H9 (cell line): ENCODE measurements around the gene APLP2. TPM values are rescaled to one million over a fixed set of nuclear protein-coding genes. Genes with fewer than 3 reads are reported as not detected.
"Not testable (repeated sequence)": the region's sequence is repeated elsewhere in the genome, so short reads cannot be mapped to it uniquely, and the experiment has no call there.

Experiments used
- DNase-seq: peaks from one replicate; pipeline ENCODE4 v3.0.0-alpha.2; 2017
- H2AFZ ChIP-seq: one replicate; pipeline ENCODE4 v1.6.1; 2013; ENCODE audit warnings: mild to moderate bottlenecking, low read length, control low read depth, moderate library complexity
- H2AK5ac ChIP-seq: 2 replicates; pipeline ENCODE4 v1.6.1; 2013; ENCODE audit warnings: low read length, control low read depth, mixed read lengths; ENCODE audit not compliant: insufficient read length
- H2BK120ac ChIP-seq: one replicate; pipeline ENCODE4 v1.6.1; 2013; ENCODE audit warnings: low read depth, mild to moderate bottlenecking, low read length, control low read depth, inconsistent platforms; ENCODE audit not compliant: poor library complexity, severe bottlenecking
- H2BK12ac ChIP-seq: 2 replicates; pipeline ENCODE4 v1.6.1; 2013; ENCODE audit warnings: low read length, control low read depth, mixed read lengths, low read depth; ENCODE audit not compliant: insufficient read length
- H2BK15ac ChIP-seq: 2 replicates; pipeline ENCODE4 v1.6.1; 2013; ENCODE audit warnings: low read depth, low read length, control low read depth
- H2BK20ac ChIP-seq: one replicate; pipeline ENCODE4 v1.6.1; 2013; ENCODE audit warnings: low read depth, mild to moderate bottlenecking, low read length, control low read depth, inconsistent platforms; ENCODE audit not compliant: poor library complexity, severe bottlenecking
- H2BK5ac ChIP-seq: 2 replicates; pipeline ENCODE4 v1.6.1; 2013; ENCODE audit warnings: low read length, control low read depth, mixed read lengths; ENCODE audit not compliant: insufficient read length
- H3K14ac ChIP-seq: 2 replicates; pipeline ENCODE4 v1.6.1; 2013; ENCODE audit warnings: low read length, control low read depth; ENCODE audit not compliant: insufficient read depth
- H3K18ac ChIP-seq: 2 replicates; pipeline ENCODE4 v1.6.1; 2013; ENCODE audit warnings: low read depth, mild to moderate bottlenecking, mixed read lengths, low read length, control low read depth; ENCODE audit not compliant: insufficient read length
- H3K23ac ChIP-seq: 2 replicates; pipeline ENCODE4 v1.6.1; 2013; ENCODE audit warnings: low read length, control low read depth, mixed read lengths, low read depth; ENCODE audit not compliant: insufficient read length
- H3K23me2 ChIP-seq: 2 replicates; pipeline ENCODE4 v1.6.1; 2013; ENCODE audit warnings: low read depth, mild to moderate bottlenecking, mixed read lengths, low read length, control low read depth; ENCODE audit not compliant: insufficient read length, poor library complexity, severe bottlenecking
- H3K27ac ChIP-seq: 2 replicates; pipeline ENCODE4 v1.5.1; 2013; ENCODE audit warnings: low read length, control low read depth, mixed read lengths, low read depth; ENCODE audit not compliant: insufficient read length
- H3K27me3 ChIP-seq: 2 replicates; pipeline ENCODE4 v1.6.1; 2013; ENCODE audit warnings: low read length, control low read depth, inconsistent platforms; ENCODE audit not compliant: insufficient read depth
- H3K4ac ChIP-seq: 2 replicates; pipeline ENCODE4 v1.6.1; 2013; ENCODE audit warnings: low read depth, mild to moderate bottlenecking, control low read depth, inconsistent platforms, low read length, moderate library complexity
- H3K4me1 ChIP-seq: 2 replicates; pipeline ENCODE4 v1.6.1; 2013; ENCODE audit warnings: low read length, control low read depth, inconsistent platforms; ENCODE audit not compliant: insufficient read depth
- H3K4me2 ChIP-seq: 2 replicates; pipeline ENCODE4 v1.6.1; 2013; ENCODE audit warnings: low read length, control low read depth, mixed read lengths; ENCODE audit not compliant: insufficient read length, insufficient read depth
- H3K56ac ChIP-seq: 2 replicates; pipeline ENCODE4 v1.6.1; 2013; ENCODE audit warnings: low read depth, mild to moderate bottlenecking, mixed read lengths, low read length, control low read depth; ENCODE audit not compliant: insufficient read length
- H3K79me1 ChIP-seq: 2 replicates; pipeline ENCODE4 v1.6.1; 2013; ENCODE audit warnings: low read depth, mild to moderate bottlenecking, moderate library complexity, low read length, control low read depth, inconsistent platforms; ENCODE audit not compliant: insufficient read depth, poor library complexity, severe bottlenecking
- H3K79me2 ChIP-seq: 2 replicates; pipeline ENCODE4 v1.6.1; 2013; ENCODE audit warnings: low read length, control low read depth, inconsistent platforms; ENCODE audit not compliant: insufficient read depth
- H3K9ac ChIP-seq: 2 replicates; pipeline ENCODE4 v1.6.1; 2013; ENCODE audit warnings: low read length, control low read depth, mixed read lengths; ENCODE audit not compliant: insufficient read length; ENCODE audit errors: extremely low read depth
- H3K9me3 ChIP-seq: one replicate; pipeline ENCODE4 v1.6.1; 2013; ENCODE audit warnings: low read depth, low read length, inconsistent platforms; ENCODE audit not compliant: control insufficient read depth
- H3T11ph ChIP-seq: one replicate; pipeline ENCODE4 v1.6.1; 2013; ENCODE audit warnings: mild to moderate bottlenecking, low read length, control low read depth, inconsistent platforms
- H4K20me1 ChIP-seq: one replicate; pipeline ENCODE4 v1.6.1; 2013; ENCODE audit not compliant: control insufficient read depth, insufficient read length, insufficient read depth
- H4K5ac ChIP-seq: 2 replicates; pipeline ENCODE4 v1.6.1; 2013; ENCODE audit warnings: low read depth, mild to moderate bottlenecking, mixed read lengths, low read length, control low read depth; ENCODE audit not compliant: insufficient read length
- H4K8ac ChIP-seq: replicated peaks from 2 replicates; pipeline ENCODE4 v1.6.1; 2013; ENCODE audit warnings: low read length, control low read depth, mixed read lengths, low read depth; ENCODE audit not compliant: insufficient read length
- H4K91ac ChIP-seq: 2 replicates; pipeline ENCODE4 v1.6.1; 2013; ENCODE audit warnings: low read depth, mild to moderate bottlenecking, moderate library complexity, mixed read lengths, low read length, control low read depth; ENCODE audit not compliant: insufficient read length
- H3K27ac Mint-ChIP-seq, 3 experiments: 2 replicates in 2 of 3; 3 replicates in 1 of 3; pipeline ENCODE4 v1.8.0; 2020 to 2021; ENCODE audit warnings: mixed read lengths in 3 of 3, mild to moderate bottlenecking in 1 of 3, moderate library complexity in 1 of 3
- H3K27me3 Mint-ChIP-seq: 2 replicates; pipeline ENCODE4 v1.8.0; 2021; ENCODE audit warnings: low read depth, mild to moderate bottlenecking, moderate library complexity, mixed read lengths
- H3K36me3 Mint-ChIP-seq, 3 experiments: 2 replicates in 2 of 3; 3 replicates in 1 of 3; pipeline ENCODE4 v1.8.0; 2020 to 2021; ENCODE audit warnings: low read depth in 3 of 3, mixed read lengths in 3 of 3; ENCODE audit not compliant: insufficient read depth in 1 of 3
- H3K4me1 Mint-ChIP-seq, 2 experiments: 2 replicates each; pipeline ENCODE4 v1.8.0; 2020; ENCODE audit warnings: mixed read lengths in 2 of 2
- H3K4me3 Mint-ChIP-seq, 2 experiments: 2 replicates in 1 of 2; 3 replicates in 1 of 2; pipeline ENCODE4 v1.8.0; 2020 to 2021; ENCODE audit warnings: mild to moderate bottlenecking in 2 of 2, mixed read lengths in 2 of 2, moderate library complexity in 1 of 2
- H3K9me3 Mint-ChIP-seq, 2 experiments: 2 replicates in 1 of 2; 3 replicates in 1 of 2; pipeline ENCODE4 v1.8.0; 2020; ENCODE audit warnings: mild to moderate bottlenecking in 2 of 2, mixed read lengths in 2 of 2, moderate library complexity in 1 of 2
- WGBS: extraction: QIAGEN DNeasy Blood & Tissue Kit; methylation state at CpG from one replicate; pipeline ENCODE4 v1.1.7; 2013; ENCODE audit warnings: missing lambda C conversion rate, low lambda C conversion rate, mixed read lengths; ENCODE audit not compliant: insufficient read length; ENCODE audit errors: extremely low coverage; 5-methylcytosine and 5-hydroxymethylcytosine counted together
- total RNA-seq: library from RNA; stranded (reverse); gene quantifications from 2 replicates; pipeline ENCODE4 v1.2.1, GENCODE V29; 2021
- TF ChIP-seq, protein P1 (sequence below): fragments of 200-600 bp; sonication (generic); conservative IDR thresholded peaks from 3 replicates; pipeline ENCODE4 v1.8.0; 2021; ENCODE audit warnings: antibody characterized with exemption, mild to moderate bottlenecking

The APLP2 gene
- total RNA-seq, 1 experiment from 2014 or later, result 328 TPM

DNA sequence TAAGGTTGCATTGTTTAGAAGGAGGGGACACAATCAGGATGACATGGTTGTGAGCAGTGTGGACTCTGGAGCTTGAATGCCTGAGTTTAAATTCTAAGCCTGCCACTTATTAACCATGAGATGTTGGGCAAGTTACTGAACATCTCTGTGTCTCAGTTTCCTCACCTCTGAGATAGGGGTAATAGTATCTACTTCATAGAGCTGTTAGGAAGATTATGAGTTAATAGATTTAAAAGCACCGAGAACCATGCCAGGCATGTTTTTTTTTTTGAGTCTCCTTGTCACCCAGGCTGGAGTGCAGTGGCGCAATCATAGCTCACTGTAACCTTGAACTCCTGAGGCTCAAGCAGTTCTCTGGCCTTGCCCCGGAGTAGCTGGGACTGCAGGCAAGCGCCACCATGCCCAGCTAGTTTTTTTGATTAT, 123.2 kb downstream of the APLP2 start:
- Histone ChIP-seq H2AFZ (no peak overlapping the region), H3K23ac (no peak overlapping the region), H4K5ac (no peak overlapping the region), H3K27me3 (no peaks in the 10 kb centered on the region), H3K9ac (no peak overlapping the region), H3K79me1 (no peaks in the 10 kb centered on the region), H2BK20ac (no peak overlapping the region), H3K9me3 (no peaks in the 10 kb centered on the region), H3K4ac (no peak overlapping the region), H3T11ph (no peak overlapping the region), H3K56ac (no peak overlapping the region), H2BK5ac (no peak overlapping the region), H4K91ac (no peak overlapping the region), H3K18ac (no peak overlapping the region), H4K8ac (no peak overlapping the region), H3K23me2 (no peaks in the 10 kb centered on the region), H3K14ac (no peak overlapping the region), H3K4me2 (no peak overlapping the region), H3K4me1 (no peaks in the 10 kb centered on the region), H2BK15ac (no peak overlapping the region), H4K20me1 (no peaks in the 10 kb centered on the region), H3K79me2 (no peaks in the 10 kb centered on the region), H2AK5ac (no peak overlapping the region), H2BK120ac (no peak overlapping the region), H3K27ac (no peak overlapping the region), H2BK12ac (no peak overlapping the region)
- TF ChIP-seq, protein P1, sequence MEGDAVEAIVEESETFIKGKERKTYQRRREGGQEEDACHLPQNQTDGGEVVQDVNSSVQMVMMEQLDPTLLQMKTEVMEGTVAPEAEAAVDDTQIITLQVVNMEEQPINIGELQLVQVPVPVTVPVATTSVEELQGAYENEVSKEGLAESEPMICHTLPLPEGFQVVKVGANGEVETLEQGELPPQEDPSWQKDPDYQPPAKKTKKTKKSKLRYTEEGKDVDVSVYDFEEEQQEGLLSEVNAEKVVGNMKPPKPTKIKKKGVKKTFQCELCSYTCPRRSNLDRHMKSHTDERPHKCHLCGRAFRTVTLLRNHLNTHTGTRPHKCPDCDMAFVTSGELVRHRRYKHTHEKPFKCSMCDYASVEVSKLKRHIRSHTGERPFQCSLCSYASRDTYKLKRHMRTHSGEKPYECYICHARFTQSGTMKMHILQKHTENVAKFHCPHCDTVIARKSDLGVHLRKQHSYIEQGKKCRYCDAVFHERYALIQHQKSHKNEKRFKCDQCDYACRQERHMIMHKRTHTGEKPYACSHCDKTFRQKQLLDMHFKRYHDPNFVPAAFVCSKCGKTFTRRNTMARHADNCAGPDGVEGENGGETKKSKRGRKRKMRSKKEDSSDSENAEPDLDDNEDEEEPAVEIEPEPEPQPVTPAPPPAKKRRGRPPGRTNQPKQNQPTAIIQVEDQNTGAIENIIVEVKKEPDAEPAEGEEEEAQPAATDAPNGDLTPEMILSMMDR, result no peak
- Mint-ChIP-seq H3K27me3 (no peaks in the 10 kb centered on the region), H3K36me3 (peaks cover 0 to 15% (median 4%) of the 10 kb centered on the region in 3 experiments; a peak in 5 of 7 replicates), H3K27ac (no peak overlapping the region), H3K4me3 (no peak overlapping the region), H3K9me3 (no peaks in the 10 kb centered on the region), H3K4me1 (no peaks in the 10 kb centered on the region)
- no peak for DNase-seq
- no CpG with 5 or more reads among the region's 4 CpGs for WGBS

DNA sequence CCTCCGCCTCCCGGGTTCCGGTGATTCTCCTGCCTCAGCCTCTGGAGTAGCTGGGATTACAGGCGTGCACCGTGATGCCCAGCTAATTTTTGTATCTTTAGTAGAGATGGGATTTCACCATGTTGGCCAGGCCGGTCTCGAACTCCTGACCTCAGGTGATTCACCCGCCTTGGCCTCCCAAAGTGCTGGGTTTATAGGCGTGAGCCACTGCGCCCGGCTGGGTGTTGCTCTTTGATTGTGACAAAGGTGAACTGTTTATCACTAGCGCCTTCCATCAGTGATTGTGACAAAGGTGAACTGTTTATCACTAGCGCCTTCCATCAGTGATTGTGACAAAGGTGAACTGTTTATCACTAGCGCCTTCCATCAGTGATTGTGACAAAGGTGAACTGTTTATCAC, 123.9 kb downstream of the APLP2 start:
- H2BK20ac ChIP-seq, H2BK15ac ChIP-seq, H2AK5ac ChIP-seq, H3K9me3 ChIP-seq, H3K14ac ChIP-seq, H2AFZ ChIP-seq, H3K4ac ChIP-seq, H4K8ac ChIP-seq, H2BK120ac ChIP-seq, H3K4me3 Mint-ChIP-seq, H3K9me3 Mint-ChIP-seq, H4K91ac ChIP-seq, H3K27ac ChIP-seq, H3K56ac ChIP-seq, H3K27me3 ChIP-seq, H3K9ac ChIP-seq, H3K27ac Mint-ChIP-seq, H2BK12ac ChIP-seq, DNase-seq, H3K18ac ChIP-seq, H2BK5ac ChIP-seq, H3K27me3 Mint-ChIP-seq, H3K4me1 ChIP-seq, H4K5ac ChIP-seq, H3K23me2 ChIP-seq, H3K79me1 ChIP-seq, H3K4me2 ChIP-seq, H3K4me1 Mint-ChIP-seq, H4K20me1 ChIP-seq, H3K79me2 ChIP-seq, H3K23ac ChIP-seq, H3T11ph ChIP-seq: not testable (repeated sequence)
- peaks cover 0 to 15% (median 4%) of the 10 kb centered on the region in 3 experiments; a peak in 5 of 7 replicates for H3K36me3 Mint-ChIP-seq
- WGBS, result no CpG with 5 or more reads among the region's 14 CpGs
